Amygdala (tissue), 56 donors: Measurements from ENCODE around the gene TTLL11.

ENCODE experiments used
- DNase-seq, 56 donors: peaks; one replicate each; lab custom pipeline; 2025; lab: John Stamatoyannopoulos, UW

TTLL11 gene

GRCh38 chr9:121783521-121784507 lies 309.3 kb downstream of the TTLL11 start:
- DNase-seq: peak in 10 of 56 donors; percentile 20 to 40 (median 30)

GRCh38 chr9:121783111-121783510 lies 310.0 kb downstream of the TTLL11 start:
- DNase-seq: no peak

- no peak for DNase-seq
These were observed 310.5 kb downstream of the TTLL11 start for GRCh38 chr9:121782514-121783110.

- DNase-seq: no peak
These were observed 311.2 kb downstream of the TTLL11 start for GRCh38 chr9:121781701-121782464.

GRCh38 chr9:121781145-121781548 lies 312.0 kb downstream of the TTLL11 start:
- DNase-seq: no peak

GRCh38 chr9:121780177-121781040 lies 312.7 kb downstream of the TTLL11 start:
- no peak for DNase-seq

GRCh38 chr9:121779381-121780117 lies 313.6 kb downstream of the TTLL11 start:
- DNase-seq: peak in 6 of 56 donors; percentile 16 to 42 (median 26)

GRCh38 chr9:121778252-121779225 lies 314.6 kb downstream of the TTLL11 start:
- DNase-seq: no peak

- no peak for DNase-seq
These were observed 316.1 kb downstream of the TTLL11 start for GRCh38 chr9:121776739-121777637.

- no peak for DNase-seq
These were observed 316.9 kb downstream of the TTLL11 start for GRCh38 chr9:121776001-121776738.

- peak in 3 of 56 donors; percentile 17 to 47 (median 20) for DNase-seq
These were observed 318.1 kb downstream of the TTLL11 start for GRCh38 chr9:121774715-121775613.

GRCh38 chr9:121773954-121774714 lies 319.0 kb downstream of the TTLL11 start:
- DNase-seq: no peak

- DNase-seq: no peak
These were observed 319.7 kb downstream of the TTLL11 start for GRCh38 chr9:121773286-121773953.
